Measurements from ENCODE around the gene PPP5C.

PPP5C gene

GRCh38 chr19:46299695-46300094 lies 47.2 kb upstream of the PPP5C start:
- TF ChIP-seq EP300 (IDR thresholded peaks at IDR 0.05; ENCODE audit: borderline replicate concordance): no peak
- TF ChIP-seq ZBTB7A (IDR thresholded peaks at IDR 0.05; ENCODE audit: low read depth): no peak
- TF ChIP-seq TCF12 (IDR thresholded peaks at IDR 0.05; ENCODE audit: low read depth): no peak
- TF ChIP-seq TAF1 (IDR thresholded peaks at IDR 0.05; ENCODE audit: low read depth): no peak
- TF ChIP-seq EGR1 (IDR thresholded peaks at IDR 0.05): no peak
- no peak for TF ChIP-seq CREB1 (IDR thresholded peaks at IDR 0.05; ENCODE audit: low read depth)
- TF ChIP-seq YY1 (IDR thresholded peaks at IDR 0.05; ENCODE audit: low read depth): no peak
- TF ChIP-seq USF1 (IDR thresholded peaks at IDR 0.05): no peak
- TF ChIP-seq CEBPB (IDR thresholded peaks at IDR 0.05): no peak
- TF ChIP-seq REST (IDR thresholded peaks at IDR 0.05; ENCODE audit: low read depth): no peak
- no peak for TF ChIP-seq RAD21 (IDR thresholded peaks at IDR 0.05; ENCODE audit: low read depth)
- no peak for TF ChIP-seq MAX (IDR thresholded peaks at IDR 0.05)
- TF ChIP-seq FOXM1 (IDR thresholded peaks at IDR 0.05; ENCODE audit: borderline replicate concordance, low read depth): no peak
- TF ChIP-seq NFIC (IDR thresholded peaks at IDR 0.05): no peak
- TF ChIP-seq TEAD4 (IDR thresholded peaks at IDR 0.05): no peak

- TF ChIP-seq MAX (IDR thresholded peaks at IDR 0.05): no peak
- TF ChIP-seq ZBTB7A (IDR thresholded peaks at IDR 0.05; ENCODE audit: low read depth): 0 out of 2 replicates have a peak, but pooled peaks have one; percentile 31
Measured at GRCh38 chr19:46303322-46303690, 43.6 kb upstream of the PPP5C start.

- TF ChIP-seq CREB1 (IDR thresholded peaks at IDR 0.05; ENCODE audit: low read depth): no peak
- TF ChIP-seq TCF12 (IDR thresholded peaks at IDR 0.05; ENCODE audit: low read depth): peak; percentile 18; the same call in 1 of the 2 replicates
- TF ChIP-seq RAD21 (IDR thresholded peaks at IDR 0.05; ENCODE audit: low read depth): no peak
- TF ChIP-seq EP300 (IDR thresholded peaks at IDR 0.05; ENCODE audit: borderline replicate concordance): no peak
- no peak for TF ChIP-seq EGR1 (IDR thresholded peaks at IDR 0.05)
- TF ChIP-seq TAF1 (IDR thresholded peaks at IDR 0.05; ENCODE audit: low read depth): peak; percentile 48; the same call in 1 of the 2 replicates
- peak; percentile 92 for TF ChIP-seq TEAD4 (IDR thresholded peaks at IDR 0.05)
- no peak for TF ChIP-seq YY1 (IDR thresholded peaks at IDR 0.05; ENCODE audit: low read depth)
- TF ChIP-seq REST (IDR thresholded peaks at IDR 0.05; ENCODE audit: low read depth): no peak
- no peak for TF ChIP-seq FOXM1 (IDR thresholded peaks at IDR 0.05; ENCODE audit: borderline replicate concordance, low read depth)
- TF ChIP-seq USF1 (IDR thresholded peaks at IDR 0.05): peak; percentile 85
- TF ChIP-seq CEBPB (IDR thresholded peaks at IDR 0.05): no peak
- no peak for TF ChIP-seq NFIC (IDR thresholded peaks at IDR 0.05)
- TF ChIP-seq ZBTB7A (IDR thresholded peaks at IDR 0.05; ENCODE audit: low read depth): no peak
- peak; percentile 100 for TF ChIP-seq MAX (IDR thresholded peaks at IDR 0.05)
Measured at GRCh38 chr19:46303691-46304397, 43.0 kb upstream of the PPP5C start.

- TF ChIP-seq CEBPB (IDR thresholded peaks at IDR 0.05) (no peak), YY1 (IDR thresholded peaks at IDR 0.05; ENCODE audit: low read depth) (no peak), REST (IDR thresholded peaks at IDR 0.05; ENCODE audit: low read depth) (no peak), EP300 (IDR thresholded peaks at IDR 0.05; ENCODE audit: borderline replicate concordance) (no peak), EGR1 (IDR thresholded peaks at IDR 0.05) (no peak), NFIC (IDR thresholded peaks at IDR 0.05) (no peak), USF1 (IDR thresholded peaks at IDR 0.05) (no peak), CREB1 (IDR thresholded peaks at IDR 0.05; ENCODE audit: low read depth) (no peak)
Measured at GRCh38 chr19:46306501-46306900, 40.4 kb upstream of the PPP5C start.
